Lower leg skin (tissue), 3 donors: Measurements from ENCODE around the gene FBLN1.

Experiments used
- POLR2A ChIP-seq, 2 donors: fragments of 450-650 bp; IDR thresholded peaks; one replicate each; pipeline ENCODE4 v1.6.1; 2016 to 2017; ENCODE audit warnings: antibody characterized with exemption in 2 of 2, mild to moderate bottlenecking in 1 of 2, moderate library complexity in 1 of 2
- TF ChIP-seq, protein P1 (sequence below), 3 donors: fragments of 450-650 bp; IDR thresholded peaks; one replicate each; pipeline ENCODE4 v1.5.1; 2016; ENCODE audit warnings: antibody characterized with exemption in 3 of 3, mild to moderate bottlenecking in 3 of 3, moderate library complexity in 2 of 3

DNA sequence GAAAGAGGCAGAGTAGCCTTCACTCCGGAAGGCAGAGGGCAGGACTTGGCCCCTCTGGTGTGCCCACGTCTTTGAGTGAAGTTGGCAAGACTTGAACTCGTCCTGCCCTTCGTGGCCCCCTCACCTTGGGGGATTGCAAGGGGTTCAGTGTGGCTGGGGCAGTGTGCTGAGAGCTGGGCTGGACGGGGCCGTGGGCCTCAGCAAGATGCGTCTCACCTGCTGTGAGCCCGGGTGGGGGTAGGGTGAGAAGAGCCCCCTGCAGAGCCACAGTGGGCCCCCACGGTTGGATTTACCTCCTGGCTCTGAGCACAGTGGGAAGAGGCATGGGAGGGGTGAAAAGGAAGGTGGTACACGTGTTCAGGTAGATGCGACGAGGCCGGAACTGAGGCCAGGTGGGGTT, 87.6 kb downstream of the FBLN1 start:
- TF ChIP-seq, protein P1, sequence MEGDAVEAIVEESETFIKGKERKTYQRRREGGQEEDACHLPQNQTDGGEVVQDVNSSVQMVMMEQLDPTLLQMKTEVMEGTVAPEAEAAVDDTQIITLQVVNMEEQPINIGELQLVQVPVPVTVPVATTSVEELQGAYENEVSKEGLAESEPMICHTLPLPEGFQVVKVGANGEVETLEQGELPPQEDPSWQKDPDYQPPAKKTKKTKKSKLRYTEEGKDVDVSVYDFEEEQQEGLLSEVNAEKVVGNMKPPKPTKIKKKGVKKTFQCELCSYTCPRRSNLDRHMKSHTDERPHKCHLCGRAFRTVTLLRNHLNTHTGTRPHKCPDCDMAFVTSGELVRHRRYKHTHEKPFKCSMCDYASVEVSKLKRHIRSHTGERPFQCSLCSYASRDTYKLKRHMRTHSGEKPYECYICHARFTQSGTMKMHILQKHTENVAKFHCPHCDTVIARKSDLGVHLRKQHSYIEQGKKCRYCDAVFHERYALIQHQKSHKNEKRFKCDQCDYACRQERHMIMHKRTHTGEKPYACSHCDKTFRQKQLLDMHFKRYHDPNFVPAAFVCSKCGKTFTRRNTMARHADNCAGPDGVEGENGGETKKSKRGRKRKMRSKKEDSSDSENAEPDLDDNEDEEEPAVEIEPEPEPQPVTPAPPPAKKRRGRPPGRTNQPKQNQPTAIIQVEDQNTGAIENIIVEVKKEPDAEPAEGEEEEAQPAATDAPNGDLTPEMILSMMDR (IDR thresholded peaks at IDR 0.05) = no peak
- no peak for TF ChIP-seq POLR2A (IDR thresholded peaks at IDR 0.05)
